Osteoblast (primary cell): ENCODE data around the gene CCHCR1. TPM values are rescaled to one million over a fixed set of nuclear protein-coding genes. Genes with fewer than 3 reads are reported as not detected.
"Not testable (repeated sequence)": the region's sequence is repeated elsewhere in the genome, so short reads cannot be mapped to it uniquely, and the experiment has no call there.

Experiments used
- DNase-seq: peaks from one replicate; pipeline ENCODE4 v3.0.0; 2011; ENCODE audit warnings: low spot score, mixed read lengths; ENCODE audit not compliant: insufficient read length; ENCODE audit errors: missing footprints
- H2AFZ ChIP-seq: 2 replicates; pipeline ENCODE4 v1.6.0; 2011; ENCODE audit warnings: mild to moderate bottlenecking, low read length
- H3K27ac ChIP-seq: 2 replicates; pipeline ENCODE4 v1.5.1; 2011; ENCODE audit warnings: mild to moderate bottlenecking, low read depth, low read length, moderate library complexity
- H3K27me3 ChIP-seq: 2 replicates; pipeline ENCODE4 v1.6.0; 2012; ENCODE audit warnings: mild to moderate bottlenecking, control low read depth, inconsistent platforms, low read length, moderate library complexity; ENCODE audit not compliant: insufficient read depth
- H3K36me3 ChIP-seq: 2 replicates; pipeline ENCODE4 v1.5.1; 2011; ENCODE audit warnings: mild to moderate bottlenecking, low read length, control low read depth, moderate library complexity; ENCODE audit not compliant: insufficient read depth
- H3K4me1 ChIP-seq: 2 replicates; pipeline ENCODE4 v1.5.1; 2011; ENCODE audit warnings: mild to moderate bottlenecking, low read length, control low read depth, moderate library complexity; ENCODE audit not compliant: insufficient read depth
- H3K4me2 ChIP-seq: 2 replicates; pipeline ENCODE4 v1.6.0; 2011; ENCODE audit warnings: mild to moderate bottlenecking, low read length; ENCODE audit not compliant: insufficient read depth
- H3K4me3 ChIP-seq: fragments of 200-600 bp; sonication (generic); 3 replicates; pipeline ENCODE4 v1.5.1; 2012; ENCODE audit warnings: mild to moderate bottlenecking, low read length, inconsistent platforms; ENCODE audit not compliant: insufficient read depth
- H3K79me2 ChIP-seq: 2 replicates; pipeline ENCODE4 v1.6.0; 2012; ENCODE audit warnings: mild to moderate bottlenecking, low read length, control low read depth, inconsistent platforms; ENCODE audit not compliant: insufficient read depth
- H3K9me3 ChIP-seq: 2 replicates; pipeline ENCODE4 v1.5.1; 2011; ENCODE audit warnings: low read depth, low read length, control low read depth
- H4K20me1 ChIP-seq: 2 replicates; pipeline ENCODE4 v1.6.0; 2012; ENCODE audit warnings: mild to moderate bottlenecking, low read length, control low read depth; ENCODE audit not compliant: insufficient read depth
- total RNA-seq: library from RNA; depleted of rRNA; stranded (reverse); fragments of >200 nt; gene quantifications from 2 replicates; pipeline ENCODE4 v1.2.3, GENCODE V29; 2012
- TF ChIP-seq, protein P1 (sequence below): IDR thresholded peaks from 2 replicates; pipeline ENCODE4 v1.5.1; 2011; ENCODE audit warnings: mild to moderate bottlenecking, low read depth, low read length, moderate library complexity; ENCODE audit errors: extremely low read depth

CCHCR1 gene
- total RNA-seq, 1 donor: 14.1 TPM

DNA sequence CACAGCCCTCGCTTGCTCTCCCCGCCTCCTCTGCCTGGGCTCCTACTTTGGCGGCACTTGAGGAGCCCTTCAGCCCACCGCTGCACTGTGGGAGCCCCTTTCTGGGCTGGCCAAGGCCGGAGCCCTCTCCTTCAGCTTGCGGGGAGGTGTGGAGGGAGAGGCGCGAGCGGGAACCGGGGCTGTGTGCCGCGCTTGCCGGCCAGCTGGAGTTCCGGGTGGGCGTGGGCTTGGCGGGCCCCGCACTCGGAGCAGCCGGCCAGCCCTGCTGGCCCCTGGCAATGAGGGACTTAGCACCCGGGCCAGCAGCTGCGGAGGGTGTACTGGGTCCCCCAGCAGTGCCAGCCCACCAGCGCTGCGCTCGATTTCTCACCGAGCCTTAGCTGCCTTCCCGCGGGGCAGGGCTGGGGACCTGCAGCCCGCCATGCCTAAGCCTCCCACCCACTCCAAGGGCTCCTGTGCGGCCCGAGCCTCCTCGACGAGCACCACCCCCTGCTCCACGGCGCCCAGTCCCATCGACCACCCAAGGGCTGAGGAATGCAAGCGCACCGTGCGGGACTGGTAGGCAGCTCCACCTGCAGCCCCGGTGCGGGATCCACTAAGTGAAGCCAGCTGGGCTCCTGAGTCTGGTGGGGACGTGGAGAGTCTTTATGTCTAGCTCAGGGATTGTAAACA is 37.8 kb upstream of the CCHCR1 start:
- H3K27ac ChIP-seq, DNase-seq, H4K20me1 ChIP-seq, H3K9me3 ChIP-seq, H2AFZ ChIP-seq, H3K27me3 ChIP-seq, H3K79me2 ChIP-seq, H3K4me1 ChIP-seq, H3K4me2 ChIP-seq, H3K36me3 ChIP-seq, H3K4me3 ChIP-seq: not testable (repeated sequence)

DNA sequence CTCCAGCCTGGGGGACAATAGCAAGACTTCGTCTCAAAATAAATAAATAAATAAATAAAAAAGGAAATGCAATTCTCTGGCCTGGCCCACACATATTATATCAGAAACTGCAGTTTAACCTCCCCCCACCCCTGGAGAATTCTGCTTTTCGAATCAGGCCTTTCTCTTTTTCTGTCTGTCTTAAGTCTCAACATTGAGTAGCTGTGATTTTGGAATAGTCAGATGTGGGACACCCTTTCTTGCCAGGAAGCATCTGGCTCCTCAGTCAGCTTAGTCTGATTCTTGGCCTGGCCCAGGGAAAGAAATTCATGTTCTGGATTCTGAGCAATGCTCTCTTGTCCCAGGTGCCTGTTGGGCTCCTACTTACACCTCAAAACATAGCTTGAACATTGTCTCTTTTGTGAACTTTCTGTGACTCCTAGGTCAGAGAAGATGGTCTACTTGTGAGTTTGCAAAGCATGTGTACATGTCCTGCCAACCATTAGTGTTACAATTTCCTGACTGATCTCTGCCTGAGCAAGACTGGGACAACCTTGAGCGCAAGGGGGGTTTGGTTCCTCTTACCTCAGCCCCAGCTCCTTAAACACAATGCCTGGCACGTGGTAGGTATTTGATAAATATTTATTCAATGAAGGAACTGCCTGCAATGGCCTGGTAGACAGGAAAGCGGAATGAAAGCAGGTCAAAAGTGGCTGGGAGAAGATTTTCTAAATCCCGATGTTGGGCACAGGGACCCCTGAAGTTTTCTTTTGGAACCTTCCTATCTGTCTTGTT is 36.6 kb upstream of the CCHCR1 start:
- no peaks in the 10 kb centered on the region for H3K4me1 ChIP-seq

DNA sequence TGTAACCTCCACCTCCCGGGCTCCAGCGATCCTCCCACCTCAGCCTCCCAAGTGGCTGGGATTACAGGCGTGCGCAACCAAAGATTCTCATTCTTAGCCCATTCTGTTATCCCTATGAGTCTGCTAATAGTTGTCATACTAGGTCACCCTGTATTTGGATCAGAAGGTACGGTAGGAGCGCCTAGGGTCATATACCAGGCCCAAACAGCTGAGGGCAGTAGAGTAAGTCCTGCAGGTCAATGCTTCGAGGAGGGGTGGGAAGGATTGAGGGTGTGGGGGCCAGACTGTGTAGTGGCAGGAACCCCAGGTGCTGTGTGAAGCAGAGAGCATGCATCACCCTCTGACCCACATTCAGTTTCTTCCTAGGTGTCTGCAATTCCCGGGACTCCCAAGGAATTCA is 35.6 kb upstream of the CCHCR1 start:
- no peak for DNase-seq
- Histone ChIP-seq H3K9me3 (no peaks in the 10 kb centered on the region), H3K4me2 (no peak overlapping the region), H3K27ac (no peak overlapping the region), H3K36me3 (no peaks in the 10 kb centered on the region), H3K79me2 (no peaks in the 10 kb centered on the region), H2AFZ (no peak overlapping the region), H4K20me1 (no peaks in the 10 kb centered on the region), H3K4me3 (no peak overlapping the region), H3K27me3 (no peaks in the 10 kb centered on the region), H3K4me1 (no peaks in the 10 kb centered on the region)
- TF ChIP-seq, protein P1, sequence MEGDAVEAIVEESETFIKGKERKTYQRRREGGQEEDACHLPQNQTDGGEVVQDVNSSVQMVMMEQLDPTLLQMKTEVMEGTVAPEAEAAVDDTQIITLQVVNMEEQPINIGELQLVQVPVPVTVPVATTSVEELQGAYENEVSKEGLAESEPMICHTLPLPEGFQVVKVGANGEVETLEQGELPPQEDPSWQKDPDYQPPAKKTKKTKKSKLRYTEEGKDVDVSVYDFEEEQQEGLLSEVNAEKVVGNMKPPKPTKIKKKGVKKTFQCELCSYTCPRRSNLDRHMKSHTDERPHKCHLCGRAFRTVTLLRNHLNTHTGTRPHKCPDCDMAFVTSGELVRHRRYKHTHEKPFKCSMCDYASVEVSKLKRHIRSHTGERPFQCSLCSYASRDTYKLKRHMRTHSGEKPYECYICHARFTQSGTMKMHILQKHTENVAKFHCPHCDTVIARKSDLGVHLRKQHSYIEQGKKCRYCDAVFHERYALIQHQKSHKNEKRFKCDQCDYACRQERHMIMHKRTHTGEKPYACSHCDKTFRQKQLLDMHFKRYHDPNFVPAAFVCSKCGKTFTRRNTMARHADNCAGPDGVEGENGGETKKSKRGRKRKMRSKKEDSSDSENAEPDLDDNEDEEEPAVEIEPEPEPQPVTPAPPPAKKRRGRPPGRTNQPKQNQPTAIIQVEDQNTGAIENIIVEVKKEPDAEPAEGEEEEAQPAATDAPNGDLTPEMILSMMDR: no peak

More for the DNA sequence above, 36.6 kb upstream of the CCHCR1 start:
- Histone ChIP-seq H4K20me1 (no peaks in the 10 kb centered on the region), H3K36me3 (no peaks in the 10 kb centered on the region), H3K9me3 (no peaks in the 10 kb centered on the region), H2AFZ (no peak overlapping the region), H3K4me2 (no peak overlapping the region), H3K79me2 (no peaks in the 10 kb centered on the region), H3K27ac (no peak overlapping the region), H3K27me3 (no peaks in the 10 kb centered on the region), H3K4me3 (no peak overlapping the region)
- TF ChIP-seq, protein P1: no peak
- no peak for DNase-seq

DNA sequence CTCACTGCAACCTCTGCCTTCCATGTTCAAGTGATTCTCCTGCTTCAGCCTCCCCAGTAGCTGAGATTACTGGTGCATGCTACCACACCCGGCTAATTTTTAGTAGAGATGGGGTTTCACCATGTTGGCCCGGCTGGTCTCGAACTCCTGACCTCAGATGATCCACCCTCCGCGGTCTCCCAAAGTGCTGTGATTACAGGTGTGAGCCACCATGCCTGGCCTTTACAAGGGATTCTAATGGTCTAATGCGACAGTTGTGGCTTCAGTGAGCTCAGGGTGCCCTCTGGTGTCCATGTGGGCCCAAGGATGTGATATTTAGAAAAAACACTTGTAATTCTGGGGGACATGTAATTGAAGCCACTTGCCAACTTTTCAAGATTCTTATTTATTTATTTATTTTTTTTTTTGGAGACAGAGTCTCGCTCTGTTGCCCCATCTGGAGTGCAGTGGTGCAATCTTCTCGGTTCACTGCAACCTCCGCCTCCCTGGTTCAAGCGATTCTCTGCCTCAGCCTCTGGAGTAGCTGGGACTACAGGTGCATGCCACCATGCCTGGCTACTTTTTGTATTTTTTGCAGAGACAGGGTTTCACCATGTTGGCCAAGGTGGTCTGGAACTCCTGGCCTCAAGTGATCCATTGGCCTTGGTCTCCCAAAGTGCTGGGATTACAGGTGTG is 35.0 kb upstream of the CCHCR1 start:
- H3K79me2 ChIP-seq, H3K36me3 ChIP-seq, H3K27ac ChIP-seq, H4K20me1 ChIP-seq, H2AFZ ChIP-seq, H3K4me1 ChIP-seq, H3K27me3 ChIP-seq, H3K9me3 ChIP-seq, H3K4me2 ChIP-seq, H3K4me3 ChIP-seq: not testable (repeated sequence)
- TF ChIP-seq, protein P1: peak; percentile 68
- peak; percentile 66 for DNase-seq
